H1 (cell line): Measurements from ENCODE around the gene C5. TPM values are rescaled to one million over a fixed set of nuclear protein-coding genes. Genes with fewer than 3 reads are reported as not detected.

Source experiments
- CTCF ChIA-PET: fragments of 300-600 bp; sonication (Branson Sonifier 250); formaldehyde crosslinking; loops from one replicate; lab custom pipeline; 2021; ENCODE audit not compliant: partially characterized antibody; lab: Charles Lee
- POLR2A ChIA-PET: fragments of 300-600 bp; sonication (Branson Sonifier 250); formaldehyde crosslinking; loops from one replicate; lab custom pipeline; 2021; ENCODE audit warnings: inconsistent platforms; ENCODE audit not compliant: partially characterized antibody; lab: Charles Lee
- DNase-seq, 2 experiments: peaks; one replicate each; pipeline versions ENCODE4 v3.0.0 to v3.0.0-alpha.2; 2010 to 2022; ENCODE audit warnings: low spot score in 2 of 2, low read depth in 1 of 2, mixed read lengths in 1 of 2
- FAIRE-seq: peaks from 2 replicates; lab custom pipeline; 2011; peaks lifted over from hg19 to GRCh38; lab: Jason Lieb, UNC
- H2AFZ ChIP-seq: 2 replicates; pipeline ENCODE4 v1.8.1; 2012; ENCODE audit warnings: low read length, inconsistent platforms
- H2AK5ac ChIP-seq: 2 replicates; pipeline ENCODE4 v1.6.1; 2013; ENCODE audit warnings: low read depth, low read length
- H2BK120ac ChIP-seq: replicated peaks from 2 replicates; pipeline ENCODE3; 2013; ENCODE audit warnings: low read depth, low read length, inconsistent platforms
- H2BK12ac ChIP-seq: 2 replicates; pipeline ENCODE4 v1.6.1; 2013; ENCODE audit warnings: low read depth, low read length
- H2BK15ac ChIP-seq: 2 replicates; pipeline ENCODE4 v1.6.1; 2013; ENCODE audit warnings: low read length
- H2BK20ac ChIP-seq: 2 replicates; pipeline ENCODE4 v1.6.1; 2013; ENCODE audit warnings: low read length
- H2BK5ac ChIP-seq: 2 replicates; pipeline ENCODE4 v1.6.1; 2013; ENCODE audit warnings: low read depth, low read length
- H3K14ac ChIP-seq: 2 replicates; pipeline ENCODE4 v1.6.1; 2013; ENCODE audit warnings: inconsistent platforms; ENCODE audit not compliant: insufficient read length
- H3K18ac ChIP-seq: 2 replicates; pipeline ENCODE4 v1.6.1; 2013; ENCODE audit warnings: low read length; ENCODE audit errors: extremely low read depth
- H3K23ac ChIP-seq: 2 replicates; pipeline ENCODE4 v1.6.1; 2013; ENCODE audit warnings: inconsistent platforms; ENCODE audit not compliant: insufficient read length
- H3K23me2 ChIP-seq: 2 replicates; pipeline ENCODE4 v1.6.1; 2013; ENCODE audit warnings: low read depth, low read length
- H3K27ac ChIP-seq: 2 replicates; pipeline ENCODE4 v1.6.1; 2011; ENCODE audit warnings: low read depth, low read length, inconsistent platforms
- H3K27me3 ChIP-seq, 4 experiments: replicated peaks in 1 of 4; 1 replicate in 1 of 4; 2 replicates in 3 of 4; pipeline versions ENCODE4 v1.6.1 to v1.8.1; 2011 to 2013; ENCODE audit warnings: low read length in 3 of 4, mild to moderate bottlenecking in 3 of 4, inconsistent platforms in 2 of 4, mixed read lengths in 2 of 4, moderate library complexity in 1 of 4; ENCODE audit not compliant: control insufficient read depth in 3 of 4, insufficient read depth in 3 of 4; ENCODE audit errors: extremely low read depth in 1 of 4
- H3K36me3 ChIP-seq, 4 experiments: 2 replicates each; pipeline versions ENCODE4 v1.6.1 to v1.8.1; 2011 to 2013; ENCODE audit warnings: mild to moderate bottlenecking in 4 of 4, low read length in 3 of 4, moderate library complexity in 2 of 4, control low read depth in 1 of 4, inconsistent platforms in 1 of 4; ENCODE audit not compliant: insufficient read depth in 4 of 4, control insufficient read depth in 2 of 4
- H3K4ac ChIP-seq: replicated peaks from 2 replicates; pipeline ENCODE3; 2013; ENCODE audit warnings: low read length, low read depth, mixed read lengths, inconsistent platforms; ENCODE audit not compliant: insufficient read length
- H3K4me1 ChIP-seq, 4 experiments: replicated peaks in 1 of 4; 1 replicate in 1 of 4; 2 replicates in 3 of 4; pipeline versions ENCODE4 v1.6.1 to v1.8.1; 2011 to 2013; ENCODE audit warnings: low read length in 3 of 4, inconsistent platforms in 2 of 4, mixed read lengths in 1 of 4; ENCODE audit not compliant: insufficient read depth in 4 of 4, control insufficient read depth in 3 of 4
- H3K4me2 ChIP-seq, 2 experiments: 2 replicates each; pipeline versions ENCODE4 v1.6.1 to v1.8.1; 2011 to 2013; ENCODE audit warnings: low read depth in 2 of 2, low read length in 2 of 2, control low read depth in 1 of 2, inconsistent platforms in 1 of 2, mild to moderate bottlenecking in 1 of 2; ENCODE audit not compliant: insufficient read depth in 1 of 2
- H3K4me3 ChIP-seq, 4 experiments: fragments of 200-600, 300-600 bp in 1 of 4; sonication (generic), shearing (Covaris generic), sonication (Bioruptor Twin) in 1 of 4; 2 replicates each; pipeline versions ENCODE4 v1.5.1 to v1.8.1; 2011 to 2016; ENCODE audit warnings: low read length in 4 of 4, low read depth in 3 of 4, control low read depth in 2 of 4, inconsistent platforms in 2 of 4, mild to moderate bottlenecking in 2 of 4, mixed read lengths in 1 of 4, moderate library complexity in 1 of 4; ENCODE audit not compliant: insufficient read depth in 2 of 4; ENCODE audit errors: extremely low read depth in 1 of 4
- H3K56ac ChIP-seq: replicated peaks from 2 replicates; pipeline ENCODE3; 2013; ENCODE audit warnings: low read depth, mild to moderate bottlenecking, mixed read lengths, low read length, inconsistent platforms; ENCODE audit not compliant: insufficient read length
- H3K79me1 ChIP-seq: 2 replicates; pipeline ENCODE4 v1.6.1; 2013; ENCODE audit warnings: low read depth, low read length, control low read depth
- H3K79me2 ChIP-seq, 2 experiments: 2 replicates each; pipeline versions ENCODE4 v1.6.1 to v1.8.1; 2012 to 2013; ENCODE audit warnings: low read length in 2 of 2, mild to moderate bottlenecking in 2 of 2, inconsistent platforms in 1 of 2; ENCODE audit not compliant: insufficient read depth in 2 of 2, control insufficient read depth in 1 of 2
- H3K9ac ChIP-seq, 4 experiments: replicated peaks in 1 of 4; 1 replicate in 1 of 4; 2 replicates in 3 of 4; pipeline versions ENCODE4 v1.6.1 to v1.8.1; 2011 to 2013; ENCODE audit warnings: low read depth in 3 of 4, low read length in 3 of 4, control low read depth in 2 of 4, mild to moderate bottlenecking in 2 of 4, moderate library complexity in 2 of 4, inconsistent platforms in 1 of 4; ENCODE audit errors: extremely low read depth in 1 of 4
- H3K9me3 ChIP-seq, 2 experiments: 2 replicates each; pipeline versions ENCODE4 v1.6.1 to v1.8.1; 2012 to 2013; ENCODE audit warnings: mild to moderate bottlenecking in 2 of 2, moderate library complexity in 2 of 2, control low read depth in 1 of 2, inconsistent platforms in 1 of 2, low read depth in 1 of 2, low read length in 1 of 2, mixed read lengths in 1 of 2; ENCODE audit not compliant: insufficient read depth in 2 of 2
- H4K20me1 ChIP-seq, 2 experiments: replicated peaks in 1 of 2; 2 replicates each; pipeline versions ENCODE3 to v1.8.1; 2011 to 2013; ENCODE audit warnings: inconsistent platforms in 2 of 2, low read length in 2 of 2, mild to moderate bottlenecking in 1 of 2; ENCODE audit not compliant: insufficient read depth in 2 of 2, control insufficient read depth in 1 of 2
- H4K5ac ChIP-seq: 2 replicates; pipeline ENCODE4 v1.6.1; 2013; ENCODE audit warnings: low read length, low read depth, mixed read lengths, inconsistent platforms; ENCODE audit not compliant: insufficient read length
- H4K8ac ChIP-seq: 2 replicates; pipeline ENCODE4 v1.8.0; 2013; ENCODE audit warnings: mild to moderate bottlenecking, moderate library complexity, low read length, inconsistent platforms; ENCODE audit not compliant: insufficient read depth; ENCODE audit errors: extremely low read depth
- H4K91ac ChIP-seq: replicated peaks from 2 replicates; pipeline ENCODE3; 2013; ENCODE audit warnings: low read length, mixed read lengths, inconsistent platforms; ENCODE audit not compliant: insufficient read length
- CHD1 ChIP-seq: IDR thresholded peaks from 2 replicates; pipeline ENCODE4 v1.6.1; 2012; ENCODE audit warnings: low read depth, low read length, improper control_type of control experiment
- CTBP2 ChIP-seq: IDR thresholded peaks from 2 replicates; pipeline ENCODE4 v1.7.0; 2011; ENCODE audit warnings: borderline replicate concordance, mild to moderate bottlenecking, moderate library complexity, mixed read lengths, low read length; ENCODE audit not compliant: insufficient read depth, insufficient read length
- EGR1 ChIP-seq: IDR thresholded peaks from 2 replicates; pipeline ENCODE4 v1.6.1; 2011; ENCODE audit warnings: low read depth, low read length, borderline replicate concordance
- EP300 ChIP-seq, 2 experiments: IDR thresholded peaks; 1 replicate in 1 of 2; 2 replicates in 1 of 2; pipeline ENCODE4 v1.6.1; 2011 to 2012; ENCODE audit warnings: low read depth in 2 of 2, low read length in 2 of 2, mild to moderate bottlenecking in 2 of 2, borderline replicate concordance in 1 of 2, inconsistent platforms in 1 of 2, moderate library complexity in 1 of 2
- JUN ChIP-seq: IDR thresholded peaks from 2 replicates; pipeline ENCODE4 v1.6.1; 2011; ENCODE audit warnings: low read depth, mild to moderate bottlenecking, improper control_type of control experiment, low read length
- KDM1A ChIP-seq: fragments of 200-600, 300-600 bp; sonication (generic); IDR thresholded peaks from 2 replicates; pipeline ENCODE4 v1.7.1; 2016; ENCODE audit warnings: mild to moderate bottlenecking, low read length, borderline replicate concordance
- KDM4A ChIP-seq: IDR thresholded peaks from one replicate; pipeline ENCODE4 v1.7.1; 2012; ENCODE audit warnings: low read depth, mild to moderate bottlenecking, moderate library complexity, low read length, inconsistent platforms; ENCODE audit not compliant: severe bottlenecking
- POLR2A ChIP-seq, 2 experiments: IDR thresholded peaks; 1 replicate in 1 of 2; 2 replicates in 1 of 2; pipeline ENCODE4 v1.6.1; 2011; ENCODE audit warnings: low read depth in 2 of 2, low read length in 2 of 2, mild to moderate bottlenecking in 2 of 2; ENCODE audit errors: control extremely low read depth in 1 of 2
- POU5F1 ChIP-seq: IDR thresholded peaks from 2 replicates; pipeline ENCODE4 v1.6.1; 2011; ENCODE audit warnings: low read depth, mild to moderate bottlenecking, low read length, moderate library complexity
- RNF2 ChIP-seq: fragments of 200-900, 300-1000 bp; sonication (generic); IDR thresholded peaks from 2 replicates; pipeline ENCODE4 v1.7.1; 2016; ENCODE audit warnings: borderline replicate concordance, low read depth, mild to moderate bottlenecking, antibody characterized with exemption, low read length; ENCODE audit not compliant: poor library complexity, severe bottlenecking; ENCODE audit errors: missing control alignments
- WGBS, 2 experiments: shearing (Covaris generic) in 1 of 2; methylation state at CpG; one replicate each; pipeline versions ENCODE4 v1.1.6 to v1.1.7; 2013 to 2015; ENCODE audit warnings: low lambda C conversion rate in 2 of 2, mixed read lengths in 2 of 2, inconsistent platforms in 1 of 2, low coverage in 1 of 2, missing lambda C conversion rate in 1 of 2; ENCODE audit not compliant: insufficient replicate concordance in 2 of 2, insufficient coverage in 1 of 2, insufficient read length in 1 of 2; ENCODE audit errors: extremely low coverage in 1 of 2, missing lambda C conversion rate in 1 of 2; 5-methylcytosine and 5-hydroxymethylcytosine counted together
- long read RNA-seq, 2 experiments: library from RNA in 1 of 2; library from capped mRNA in 1 of 2; stranded (forward); transcript quantifications; one replicate each; pipeline ENCODE4 v2.0.0, GENCODE V29; 2021; ENCODE audit warnings: inconsistent platforms in 1 of 2
- polyA minus RNA-seq, 3 experiments: library from RNA; depleted of rRNA, polyadenylated mRNA; stranded (reverse); fragments of >200 nt; gene quantifications; 1 replicate in 2 of 3; 2 replicates in 1 of 3; pipeline ENCODE4 v1.2.3, GENCODE V29; 2011
- polyA plus RNA-seq, 7 experiments: library from polyadenylated mRNA; depleted of rRNA in 3 of 7; stranded (reverse) in 5 of 7; unstranded in 2 of 7; fragments of >200 nt in 5 of 7; fragments of 200-250 nt in 2 of 7; gene quantifications; 1 replicate in 5 of 7; 2 replicates in 1 of 7; 4 replicates in 1 of 7; pipeline versions ENCODE4 v1.2.1 to v1.2.3, GENCODE V29; 2011 to 2013; ENCODE audit warnings: missing spikeins in 2 of 7, mixed read lengths in 2 of 7
- total RNA-seq: library from RNA; stranded (reverse); fragmentation: NEBNext Ultra II Directional; extraction: Animal tissue kit (Norgen Biotek cat#: 25700); gene quantifications from 2 replicates; pipeline ENCODE4 v1.2.1, GENCODE V29; 2021

C5 gene
- total RNA-seq (0.15 and 0.24 TPM in 2 replicates), polyA plus RNA-seq (2011; rRNA removed) (0.35 and 0.46 TPM in 2 replicates), polyA minus RNA-seq (2011; rRNA and poly(A)+ RNA removed) (0.28 and 0.54 TPM in 2 replicates)
- 0.58 TPM for polyA plus RNA-seq (2011; cell fraction: cytosol; rRNA removed)
- 0.50 TPM for polyA plus RNA-seq (2011; cell fraction: nucleus; rRNA removed)
- 0.15 to 0.68 TPM (median 0.42 TPM) in 4 replicates for polyA plus RNA-seq (2012, experiment 1 of 2)
- polyA plus RNA-seq (2012, experiment 2 of 2) = 0.03 TPM
- 0.26 TPM for polyA plus RNA-seq (2013, experiment 1 of 2)
- 0.09 TPM for polyA plus RNA-seq (2013, experiment 2 of 2)
- not detected for polyA minus RNA-seq (2011; cell fraction: cytosol; rRNA and poly(A)+ RNA removed)
- polyA minus RNA-seq (2011; cell fraction: nucleus; rRNA and poly(A)+ RNA removed) = 1.3 TPM
- long read RNA-seq, experiment 1 = 0 reads
- long read RNA-seq, experiment 2 = 0 reads

DNA sequence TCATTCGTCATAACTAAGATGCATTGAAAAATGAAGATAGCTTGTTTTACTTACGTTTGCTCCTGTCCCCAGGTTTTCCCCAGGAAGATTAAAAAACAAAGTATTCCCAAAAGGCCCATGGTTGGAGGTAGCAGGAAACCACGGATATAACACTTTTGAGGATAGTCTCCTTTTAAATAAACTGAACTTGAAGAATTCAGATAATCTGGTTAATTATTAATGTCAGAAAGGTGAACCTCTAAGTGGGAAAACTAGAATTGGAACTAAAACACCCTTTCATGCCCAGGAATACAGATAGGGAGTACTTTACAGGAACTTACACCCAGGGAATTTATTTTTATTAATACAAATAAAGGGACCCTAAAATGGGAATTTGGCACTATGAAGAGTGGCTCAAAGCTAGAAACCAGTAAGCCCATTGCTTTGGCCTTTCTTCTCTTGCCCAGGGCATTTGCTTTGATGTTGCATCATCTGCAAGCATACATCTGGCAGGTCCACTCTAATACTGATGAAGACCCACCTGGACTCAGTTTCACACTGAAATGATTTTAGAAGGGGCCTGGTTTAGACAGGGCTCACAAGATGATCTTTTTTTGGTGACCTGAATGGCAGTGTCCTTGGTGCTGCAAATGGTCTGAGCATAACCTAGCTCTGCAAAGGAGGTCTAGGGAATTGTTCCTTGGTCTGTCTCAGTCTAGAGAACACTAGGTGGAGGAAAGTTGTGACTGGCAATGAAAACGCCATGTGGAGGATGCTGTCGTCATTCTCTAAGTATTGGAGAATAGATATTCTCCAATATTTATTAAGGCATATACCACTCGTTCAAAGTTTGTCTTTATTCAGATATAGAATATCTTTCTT lies at the start of gene C5:
Gene C5, minus strand, starts transcription at position 148 of the 861 bp plus-strand sequence. Its CDS starts 29 bp downstream, at position 119.
- Histone ChIP-seq H3K27ac (no peak within 1 kb of the TSS), H4K91ac (no peak within 1 kb of the TSS), H3K9me3 (no peaks in the 10 kb centered on the region), H2BK20ac (no peak within 1 kb of the TSS), H2BK12ac (no peak within 1 kb of the TSS), H3K4me2 (no peak within 1 kb of the TSS), H2AFZ (no peak within 1 kb of the TSS), H3K79me1 (no peaks in the 10 kb centered on the region), H3K14ac (no peak within 1 kb of the TSS), H4K8ac (no peak within 1 kb of the TSS), H2BK5ac (no peak within 1 kb of the TSS), H3K18ac (no peak within 1 kb of the TSS), H3K4me3 (no peak within 1 kb of the TSS), H2BK120ac (no peak within 1 kb of the TSS), H3K36me3 (no peaks in the 10 kb centered on the region), H3K9ac (no peak within 1 kb of the TSS), H2BK15ac (no peak within 1 kb of the TSS), H3K27me3 (no peaks in the 10 kb centered on the region), H3K56ac (no peak within 1 kb of the TSS), H3K23ac (no peak within 1 kb of the TSS), H4K20me1 (no peaks in the 10 kb centered on the region), H4K5ac (no peak within 1 kb of the TSS), H3K4ac (no peak within 1 kb of the TSS), H3K79me2 (no peaks in the 10 kb centered on the region), H3K4me1 (peaks cover 0 to 3% (median 1%) of the 10 kb centered on the region in 4 experiments; a peak in 2 of 7 replicates), H3K23me2 (no peaks in the 10 kb centered on the region), H2AK5ac (no peak within 1 kb of the TSS)
- no peak for DNase-seq
- 91% methylated on average over 6 of the region's 6 CpGs; no CpG with 5 or more reads in 1 of the 2 experiments for WGBS, 2 experiments
- ChIA-PET CTCF (interaction anchor here (0.6 to 9.9 kb wide), 9 partner anchors 10 to 1905 kb away, joined by 3 to 71 read pairs (median 4); no protein-coding TSS in a partner anchor), POLR2A (no interaction called here)
- FAIRE-seq = no peak
- TF ChIP-seq POU5F1 = no peak
- no peak for TF ChIP-seq POLR2A (IDR thresholded peaks at IDR 0.05; ENCODE audit: control extremely low read depth in 1 of 2, low read depth in 2 of 2, low read length in 2 of 2)
- no peak for TF ChIP-seq JUN
- TF ChIP-seq KDM4A = no peak
- TF ChIP-seq CTBP2 = no peak
- TF ChIP-seq KDM1A = no peak
- TF ChIP-seq EP300 (IDR thresholded peaks at IDR 0.05; ENCODE audit: borderline replicate concordance in 1 of 2, low read depth in 2 of 2, low read length in 2 of 2) = no peak
- TF ChIP-seq RNF2 = no peak
- TF ChIP-seq CHD1 = no peak
- TF ChIP-seq EGR1 = no peak
